ENCODE data around the gene TMEM218.
"Not testable (repeated sequence)": the region's sequence is repeated elsewhere in the genome, so short reads cannot be mapped to it uniquely, and the experiment has no call there.

The TMEM218 gene

DNA sequence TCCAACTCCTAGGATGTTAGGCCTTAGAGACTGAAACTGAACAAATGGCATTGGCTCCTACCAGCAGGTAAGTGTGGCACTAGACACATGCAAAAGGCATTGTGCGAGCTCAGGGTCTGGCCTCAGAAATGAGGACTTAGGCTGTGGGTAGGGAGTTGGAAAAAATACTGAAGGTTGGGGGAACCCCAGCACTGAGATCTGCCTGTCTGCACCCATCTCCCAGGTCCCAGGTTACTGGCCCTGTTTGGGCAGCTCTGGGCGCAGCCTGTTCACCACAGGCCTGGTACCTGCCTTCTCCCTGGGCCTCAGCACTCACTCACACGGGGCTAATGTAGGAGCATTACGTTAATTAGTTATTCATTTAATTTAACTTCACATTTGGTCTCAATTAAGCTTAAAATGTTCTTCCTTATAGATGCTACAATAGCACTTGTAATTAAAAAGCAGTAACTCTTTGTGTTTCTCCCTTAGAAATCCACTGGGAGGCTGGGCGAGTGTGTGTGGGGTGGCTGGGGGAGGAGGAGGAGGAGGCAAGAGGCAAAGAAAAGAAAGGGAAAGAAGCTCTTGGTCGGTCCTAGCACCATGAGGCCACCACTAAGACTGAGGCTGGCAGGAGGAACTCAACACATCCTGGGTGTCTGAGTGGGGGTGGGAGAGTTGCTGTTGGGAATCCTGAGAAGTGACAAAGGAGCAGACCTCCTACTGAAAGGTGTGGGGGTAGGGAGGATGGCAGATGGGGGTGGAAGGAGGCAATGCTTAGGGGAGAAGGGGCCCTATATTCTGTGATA is 19.4 kb downstream of the TMEM218 start:
- TF ChIP-seq, protein P1, sequence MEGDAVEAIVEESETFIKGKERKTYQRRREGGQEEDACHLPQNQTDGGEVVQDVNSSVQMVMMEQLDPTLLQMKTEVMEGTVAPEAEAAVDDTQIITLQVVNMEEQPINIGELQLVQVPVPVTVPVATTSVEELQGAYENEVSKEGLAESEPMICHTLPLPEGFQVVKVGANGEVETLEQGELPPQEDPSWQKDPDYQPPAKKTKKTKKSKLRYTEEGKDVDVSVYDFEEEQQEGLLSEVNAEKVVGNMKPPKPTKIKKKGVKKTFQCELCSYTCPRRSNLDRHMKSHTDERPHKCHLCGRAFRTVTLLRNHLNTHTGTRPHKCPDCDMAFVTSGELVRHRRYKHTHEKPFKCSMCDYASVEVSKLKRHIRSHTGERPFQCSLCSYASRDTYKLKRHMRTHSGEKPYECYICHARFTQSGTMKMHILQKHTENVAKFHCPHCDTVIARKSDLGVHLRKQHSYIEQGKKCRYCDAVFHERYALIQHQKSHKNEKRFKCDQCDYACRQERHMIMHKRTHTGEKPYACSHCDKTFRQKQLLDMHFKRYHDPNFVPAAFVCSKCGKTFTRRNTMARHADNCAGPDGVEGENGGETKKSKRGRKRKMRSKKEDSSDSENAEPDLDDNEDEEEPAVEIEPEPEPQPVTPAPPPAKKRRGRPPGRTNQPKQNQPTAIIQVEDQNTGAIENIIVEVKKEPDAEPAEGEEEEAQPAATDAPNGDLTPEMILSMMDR (IDR thresholded peaks at IDR 0.05; ENCODE audit: insufficient read depth, low read length, poor library complexity, severe bottlenecking), result no peak
- DNase-seq (ENCODE audit: extremely low read depth, insufficient read length), result no peak
- Histone ChIP-seq H3K27me3 (replicated peaks; ENCODE audit: control insufficient read depth, insufficient read depth, low read length) (no peaks in the 10 kb centered on the region), H3K36me3 (ENCODE audit: control insufficient read depth, insufficient read depth, low read length) (no peaks in the 10 kb centered on the region; the same call in 1 of the 2 replicates), H3K4me3 (replicated peaks; ENCODE audit: low read depth, low read length) (no peak overlapping the region)

GRCh38 chr11:125091247-125091876 is 20.1 kb downstream of the TMEM218 start:
- TF ChIP-seq, protein P1 (IDR thresholded peaks at IDR 0.05; ENCODE audit: insufficient read depth, low read length, poor library complexity, severe bottlenecking), result peak; percentile 47

GRCh38 chr11:125090816-125091215 is 20.6 kb downstream of the TMEM218 start:
- Histone ChIP-seq H3K27me3 (replicated peaks; ENCODE audit: control insufficient read depth, insufficient read depth, low read length) (no peaks in the 10 kb centered on the region), H3K4me3 (replicated peaks; ENCODE audit: low read depth, low read length) (no peak overlapping the region), H3K36me3 (ENCODE audit: control insufficient read depth, insufficient read depth, low read length) (no peaks in the 10 kb centered on the region; the same call in 1 of the 2 replicates)
- TF ChIP-seq, protein P1 (IDR thresholded peaks at IDR 0.05; ENCODE audit: insufficient read depth, low read length, poor library complexity, severe bottlenecking), result no peak
- no peak for DNase-seq (ENCODE audit: extremely low read depth, insufficient read length)

More at GRCh38 chr11:125091247-125091876, 20.1 kb downstream of the TMEM218 start:
- no peaks in the 10 kb centered on the region; the same call in 1 of the 2 replicates for H3K36me3 ChIP-seq (ENCODE audit: control insufficient read depth, insufficient read depth, low read length)
- no peaks in the 10 kb centered on the region for H3K27me3 ChIP-seq (replicated peaks; ENCODE audit: control insufficient read depth, insufficient read depth, low read length)
- DNase-seq (ENCODE audit: extremely low read depth, insufficient read length), result no peak
- no peak overlapping the region for H3K4me3 ChIP-seq (replicated peaks; ENCODE audit: low read depth, low read length)

- DNase-seq (ENCODE audit: extremely low read depth, insufficient read length); H3K36me3 ChIP-seq (ENCODE audit: control insufficient read depth, insufficient read depth, low read length); H3K4me3 ChIP-seq (replicated peaks; ENCODE audit: low read depth, low read length); H3K27me3 ChIP-seq (replicated peaks; ENCODE audit: control insufficient read depth, insufficient read depth, low read length): not testable (repeated sequence)
Measured at GRCh38 chr11:125090151-125090550, 21.3 kb downstream of the TMEM218 start.

DNA sequence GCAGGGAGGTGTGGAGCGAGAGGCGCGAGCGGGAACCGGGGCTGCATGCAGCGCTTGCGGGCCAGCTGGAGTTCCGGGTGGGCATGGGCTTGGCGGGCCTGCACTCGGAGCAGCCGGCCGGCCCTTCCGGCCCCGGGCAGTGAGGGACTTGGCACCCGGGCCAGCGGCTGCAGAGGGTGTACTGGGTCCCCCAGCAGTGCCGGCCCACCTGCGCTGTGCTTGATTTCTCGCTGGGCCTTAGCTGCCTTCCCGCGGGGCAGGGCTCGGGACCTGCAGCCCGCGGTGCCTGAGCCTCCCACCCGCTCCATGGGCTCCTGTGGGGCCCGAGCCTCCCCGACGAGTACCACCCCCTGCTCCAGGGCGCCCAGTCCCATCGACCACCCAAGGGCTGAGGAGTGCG is 21.9 kb downstream of the TMEM218 start:
- DNase-seq (ENCODE audit: extremely low read depth, insufficient read length); H3K36me3 ChIP-seq (ENCODE audit: control insufficient read depth, insufficient read depth, low read length); H3K27me3 ChIP-seq (replicated peaks; ENCODE audit: control insufficient read depth, insufficient read depth, low read length); H3K4me3 ChIP-seq (replicated peaks; ENCODE audit: low read depth, low read length): not testable (repeated sequence)

DNA sequence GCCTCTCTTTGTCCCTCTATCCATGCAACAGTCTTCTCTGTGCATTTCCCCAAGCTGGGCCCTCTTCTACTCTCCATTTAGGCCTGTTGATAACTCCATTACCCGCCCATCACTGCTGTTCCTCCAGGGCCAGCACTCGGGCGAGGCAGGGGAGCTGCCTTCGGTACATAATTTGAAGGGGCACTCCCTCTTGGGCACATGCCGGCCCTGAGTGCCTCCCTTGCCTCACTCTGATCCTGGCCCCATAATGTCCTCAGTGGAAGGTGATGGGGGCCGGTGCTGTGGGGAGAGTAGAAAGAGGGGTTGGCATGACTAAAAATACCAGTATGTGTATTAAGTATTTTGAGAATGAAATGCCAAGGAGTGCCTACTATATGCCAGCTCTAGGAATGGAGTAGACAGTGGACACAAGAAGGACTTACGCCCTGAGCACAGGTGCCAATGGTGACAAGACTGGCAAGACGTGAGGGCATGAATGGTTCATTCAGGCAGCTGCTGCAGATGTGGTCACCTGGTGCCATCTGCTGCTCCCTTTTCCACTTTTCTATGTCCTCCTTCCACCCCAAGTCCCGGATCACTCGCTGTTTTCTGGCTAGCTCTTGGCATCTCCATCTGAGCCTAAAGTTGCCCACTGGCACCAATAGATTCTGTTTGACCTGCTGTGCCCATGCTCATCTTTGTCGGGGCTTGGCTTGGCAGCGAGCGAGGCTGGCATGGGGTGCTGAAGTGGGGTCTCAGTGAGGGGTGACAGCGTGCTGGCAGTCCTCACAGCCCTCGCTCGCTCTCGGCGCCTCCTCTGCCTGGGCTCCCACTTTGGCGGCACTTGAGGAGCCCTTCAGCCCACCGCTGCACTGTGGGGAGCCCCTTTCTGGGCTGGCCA is 22.6 kb downstream of the TMEM218 start:
- TF ChIP-seq, protein P1 (IDR thresholded peaks at IDR 0.05; ENCODE audit: insufficient read depth, low read length, poor library complexity, severe bottlenecking), result no peak
- no peak for DNase-seq (ENCODE audit: extremely low read depth, insufficient read length)

More for the DNA sequence above, 22.6 kb downstream of the TMEM218 start:
- no peak overlapping the region for H3K4me3 ChIP-seq (replicated peaks; ENCODE audit: low read depth, low read length)
- H3K27me3 ChIP-seq (replicated peaks; ENCODE audit: control insufficient read depth, insufficient read depth, low read length), result no peaks in the 10 kb centered on the region
- no peaks in the 10 kb centered on the region; the same call in 1 of the 2 replicates for H3K36me3 ChIP-seq (ENCODE audit: control insufficient read depth, insufficient read depth, low read length)

All from GM06990 (cell line).